Measurements from ENCODE around the gene EHMT1. TPM values are rescaled to one million over a fixed set of nuclear protein-coding genes. Genes with fewer than 3 reads are reported as not detected.
A peak's percentile ranks its signal among the peaks of the same experiment; 100 is the strongest.

The EHMT1 gene
- total RNA-seq, 1 experiment from 2014 or later = 112 TPM

DNA sequence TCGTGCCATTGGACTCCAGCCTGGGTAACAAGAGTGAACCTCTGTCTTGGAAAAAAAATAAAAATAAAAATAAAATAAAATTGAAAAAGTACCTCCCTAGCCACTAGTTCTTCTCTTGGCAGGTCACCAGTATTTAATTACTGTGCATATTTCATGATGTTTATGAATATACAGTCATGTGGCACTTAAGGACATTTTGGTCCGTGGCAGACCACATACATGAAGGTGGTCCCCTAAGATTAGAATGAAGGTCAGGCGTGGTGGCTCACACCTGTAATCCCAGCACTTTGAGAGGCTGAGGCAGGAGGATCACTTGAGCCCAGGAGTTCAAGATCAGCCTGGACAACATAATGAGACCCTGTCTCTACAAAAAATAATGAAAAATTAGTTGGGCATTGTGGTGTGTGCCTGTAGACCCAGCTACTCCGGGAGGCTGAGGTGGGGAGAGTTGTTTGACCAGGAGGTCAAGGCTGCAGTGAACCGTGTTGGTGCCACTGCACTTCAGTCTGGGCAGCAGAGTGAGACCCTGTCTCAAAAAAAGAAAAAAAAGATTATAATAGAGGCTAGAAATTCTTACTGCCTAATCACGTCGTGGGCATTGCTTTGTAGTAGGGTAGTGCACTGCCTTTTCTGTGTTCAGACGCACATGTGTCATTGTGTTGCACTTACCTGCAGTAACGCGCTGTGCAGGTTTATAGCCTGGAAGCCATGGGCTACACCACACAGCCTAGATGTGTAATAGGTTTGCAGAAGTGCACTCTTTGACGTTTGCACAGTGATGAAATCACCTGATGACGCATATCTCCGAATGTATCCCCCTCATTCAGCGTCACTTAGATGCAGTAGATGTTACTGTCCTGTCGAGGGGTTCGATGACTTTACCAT is 12.8 kb downstream of the EHMT1 start:
- Histone ChIP-seq H3K9me3 (ENCODE audit: control insufficient read depth, low read depth, low read length) (no peaks in the 10 kb centered on the region), H2BK5ac (ENCODE audit: insufficient read length, low read length) (no peak overlapping the region), H3K4me2 (ENCODE audit: insufficient read depth, insufficient read length, low read length) (no peak overlapping the region), H4K20me1 (ENCODE audit: control insufficient read depth, insufficient read depth, insufficient read length) (no peaks in the 10 kb centered on the region), H3K79me2 (ENCODE audit: insufficient read depth, low read length) (peaks cover 62% of the 10 kb centered on the region), H2AFZ (ENCODE audit: low read length) (no peak overlapping the region), H4K91ac (ENCODE audit: insufficient read length, low read depth, low read length) (no peak overlapping the region), H2AK5ac (ENCODE audit: insufficient read length, low read length) (no peak overlapping the region), H3K79me1 (ENCODE audit: insufficient read depth, low read depth, low read length, poor library complexity, severe bottlenecking) (peaks cover 14% of the 10 kb centered on the region), H2BK15ac (ENCODE audit: low read depth, low read length) (no peak overlapping the region), H3K9ac (ENCODE audit: extremely low read depth, insufficient read length, low read length) (no peak overlapping the region), H4K5ac (ENCODE audit: insufficient read length, low read depth, low read length) (no peak overlapping the region), H3K4me1 (ENCODE audit: insufficient read depth, low read length) (peaks cover 7% of the 10 kb centered on the region; the same call in 1 of the 2 replicates), H3K14ac (ENCODE audit: insufficient read depth, low read length) (no peak overlapping the region), H2BK20ac (ENCODE audit: low read depth, low read length, poor library complexity, severe bottlenecking) (no peak overlapping the region), H2BK120ac (ENCODE audit: low read depth, low read length, poor library complexity, severe bottlenecking) (no peak overlapping the region), H3K27me3 (ENCODE audit: insufficient read depth, low read length) (no peaks in the 10 kb centered on the region), H3K18ac (ENCODE audit: insufficient read length, low read depth, low read length) (no peak overlapping the region), H4K8ac (replicated peaks; ENCODE audit: insufficient read length, low read depth, low read length) (no peak overlapping the region), H2BK12ac (ENCODE audit: insufficient read length, low read depth, low read length) (no peak overlapping the region), H3K23me2 (ENCODE audit: insufficient read length, low read depth, low read length, poor library complexity, severe bottlenecking) (no peaks in the 10 kb centered on the region), H3T11ph (ENCODE audit: low read length) (no peak overlapping the region), H3K27ac (ENCODE audit: insufficient read length, low read depth, low read length) (no peak overlapping the region), H3K23ac (ENCODE audit: insufficient read length, low read depth, low read length) (no peak overlapping the region), H3K4ac (ENCODE audit: low read depth, low read length) (no peak overlapping the region), H3K56ac (ENCODE audit: insufficient read length, low read depth, low read length) (no peak overlapping the region)
- DNase-seq = no peak
- TF ChIP-seq, protein P1, sequence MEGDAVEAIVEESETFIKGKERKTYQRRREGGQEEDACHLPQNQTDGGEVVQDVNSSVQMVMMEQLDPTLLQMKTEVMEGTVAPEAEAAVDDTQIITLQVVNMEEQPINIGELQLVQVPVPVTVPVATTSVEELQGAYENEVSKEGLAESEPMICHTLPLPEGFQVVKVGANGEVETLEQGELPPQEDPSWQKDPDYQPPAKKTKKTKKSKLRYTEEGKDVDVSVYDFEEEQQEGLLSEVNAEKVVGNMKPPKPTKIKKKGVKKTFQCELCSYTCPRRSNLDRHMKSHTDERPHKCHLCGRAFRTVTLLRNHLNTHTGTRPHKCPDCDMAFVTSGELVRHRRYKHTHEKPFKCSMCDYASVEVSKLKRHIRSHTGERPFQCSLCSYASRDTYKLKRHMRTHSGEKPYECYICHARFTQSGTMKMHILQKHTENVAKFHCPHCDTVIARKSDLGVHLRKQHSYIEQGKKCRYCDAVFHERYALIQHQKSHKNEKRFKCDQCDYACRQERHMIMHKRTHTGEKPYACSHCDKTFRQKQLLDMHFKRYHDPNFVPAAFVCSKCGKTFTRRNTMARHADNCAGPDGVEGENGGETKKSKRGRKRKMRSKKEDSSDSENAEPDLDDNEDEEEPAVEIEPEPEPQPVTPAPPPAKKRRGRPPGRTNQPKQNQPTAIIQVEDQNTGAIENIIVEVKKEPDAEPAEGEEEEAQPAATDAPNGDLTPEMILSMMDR (conservative IDR thresholded peaks at IDR 0.05) = no peak
- WGBS (ENCODE audit: extremely low coverage, insufficient read length, low lambda C conversion rate) = no CpG with 5 or more reads among the region's 16 CpGs
- H3K9me3 Mint-ChIP-seq = no peaks in the 10 kb centered on the region; a peak in 1 of 5 replicates
- no peak overlapping the region for H3K4me3 Mint-ChIP-seq
- no peaks in the 10 kb centered on the region for H3K27me3 Mint-ChIP-seq (ENCODE audit: low read depth)
- peaks cover 0 to 5% (median 4%) of the 10 kb centered on the region in 3 experiments; a peak in 4 of 7 replicates for H3K36me3 Mint-ChIP-seq (ENCODE audit: insufficient read depth in 1 of 3, low read depth in 3 of 3)
- H3K27ac Mint-ChIP-seq = peak overlapping the region; percentile 41 to 87 (median 74); a peak in 5 of 7 replicates
- H3K4me1 Mint-ChIP-seq = peaks cover 28 to 46% of the 10 kb centered on the region in 2 experiments

All from H9 (cell line).